Activated naive CD8-positive, alpha-beta T cell treated with anti-CD3 and anti-CD28 coated beads, Interleukin-2, amount 50 U/mL, for 16 hours (primary cell): ENCODE results near the gene CASS4.

Experiments used
- DNase-seq: peaks from one replicate; pipeline ENCODE4 v3.0.0-alpha.2; 2020; ENCODE audit warnings: low read depth, low spot score

The CASS4 gene

DNA sequence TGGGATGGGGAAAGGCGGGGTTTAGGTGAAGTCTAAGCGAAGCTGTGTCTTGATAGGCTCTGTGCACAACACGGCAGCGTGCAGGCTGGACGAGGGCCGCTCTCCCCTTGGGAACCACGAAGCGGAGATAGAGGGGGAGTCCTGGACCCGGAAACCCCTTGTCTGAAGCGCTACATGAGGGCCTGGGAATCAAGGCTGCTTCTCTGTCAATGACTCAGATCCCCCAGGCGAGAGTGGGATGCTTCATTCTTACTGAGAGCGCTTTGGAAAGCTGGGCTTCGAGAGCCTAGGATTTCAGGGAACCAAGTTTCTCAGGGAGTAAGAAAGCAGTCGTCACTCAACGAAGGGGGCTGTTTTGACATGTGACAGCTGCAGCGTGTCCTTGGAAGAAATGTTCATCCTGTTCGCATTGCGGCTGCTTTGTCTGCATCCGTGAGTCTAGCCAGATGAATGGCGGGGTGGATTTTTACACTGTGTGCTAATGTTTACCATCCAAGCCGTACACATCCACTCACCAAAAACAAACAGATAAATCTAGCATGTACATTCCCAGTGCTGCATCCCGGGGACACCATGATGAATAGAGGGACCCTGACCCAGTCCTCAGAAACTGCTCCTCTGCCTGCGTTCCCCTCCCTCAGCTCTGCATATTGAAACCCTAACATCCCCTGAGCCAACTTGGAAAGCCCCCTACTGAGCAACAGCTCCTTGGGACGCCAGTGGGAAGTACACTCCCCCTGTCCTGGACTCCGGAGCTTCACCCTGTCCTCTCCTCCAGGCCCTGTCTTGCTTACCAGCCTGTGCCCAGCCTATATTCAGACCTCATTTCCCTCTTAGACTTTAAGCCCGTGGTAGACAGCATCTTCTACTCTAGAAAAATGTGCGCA, 31.8 kb downstream of the CASS4 start:
- DNase-seq, result no peak

GRCh38 chr20:56445130-56445529, 33.1 kb downstream of the CASS4 start:
- no peak for DNase-seq

DNA sequence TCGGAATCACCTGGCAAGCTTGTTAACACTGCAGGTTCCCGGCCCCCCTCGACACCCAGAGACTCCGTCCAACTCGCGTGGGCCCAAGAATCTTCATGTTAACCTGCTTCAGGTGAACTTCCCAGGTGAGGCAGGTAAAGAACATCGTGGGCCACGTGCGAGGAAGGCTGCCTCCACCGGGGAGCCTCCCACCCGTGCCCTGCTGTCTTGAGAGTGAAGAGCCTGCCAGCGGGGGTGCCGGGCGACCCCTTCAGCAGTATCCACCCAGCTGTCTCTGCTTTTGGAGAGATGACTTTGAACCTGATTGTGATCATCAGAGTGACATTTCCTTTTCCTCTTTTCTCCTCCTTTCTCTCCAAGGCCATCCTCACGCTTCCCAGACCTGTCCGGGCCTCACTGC, 33.5 kb downstream of the CASS4 start:
- DNase-seq, result no peak

DNA sequence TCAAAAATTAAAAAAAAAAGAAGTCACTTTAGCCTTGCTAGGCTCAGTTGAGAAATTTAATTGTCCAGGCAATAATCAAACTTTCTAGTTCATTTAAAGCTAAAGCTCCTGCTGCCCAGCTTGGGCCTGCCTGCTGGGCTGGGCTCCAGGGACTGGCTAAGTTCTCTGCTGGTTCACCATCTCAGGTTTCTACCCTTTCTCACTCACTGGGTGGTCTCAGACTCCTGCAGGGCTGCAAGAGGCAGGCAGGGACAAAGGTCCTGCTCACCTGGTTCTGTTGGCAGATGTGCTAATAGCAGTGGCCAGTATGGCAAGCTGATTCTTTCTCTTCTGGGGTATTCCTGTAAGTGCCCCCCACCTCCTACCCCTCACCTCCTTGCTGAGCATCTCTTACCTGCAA, 35.2 kb downstream of the CASS4 start:
- no peak for DNase-seq

DNA sequence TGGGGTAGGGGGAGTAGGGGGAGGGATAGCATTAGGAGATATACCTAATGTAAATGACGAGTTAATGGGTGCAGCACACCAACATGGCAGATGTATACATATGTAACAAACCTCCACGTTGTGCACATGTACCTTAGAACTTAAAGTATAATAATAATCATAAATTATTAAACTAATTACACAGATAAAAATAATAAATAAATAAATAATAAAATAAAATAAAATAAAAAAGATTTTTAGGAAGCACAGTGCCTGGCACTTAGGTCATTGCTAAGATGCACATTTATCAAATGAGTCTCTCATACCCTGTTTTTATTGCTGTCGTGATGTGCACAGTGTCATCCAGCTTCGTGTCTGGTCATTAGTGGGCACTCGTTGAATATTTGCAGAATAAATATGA, 37.4 kb downstream of the CASS4 start:
- no peak for DNase-seq

DNA sequence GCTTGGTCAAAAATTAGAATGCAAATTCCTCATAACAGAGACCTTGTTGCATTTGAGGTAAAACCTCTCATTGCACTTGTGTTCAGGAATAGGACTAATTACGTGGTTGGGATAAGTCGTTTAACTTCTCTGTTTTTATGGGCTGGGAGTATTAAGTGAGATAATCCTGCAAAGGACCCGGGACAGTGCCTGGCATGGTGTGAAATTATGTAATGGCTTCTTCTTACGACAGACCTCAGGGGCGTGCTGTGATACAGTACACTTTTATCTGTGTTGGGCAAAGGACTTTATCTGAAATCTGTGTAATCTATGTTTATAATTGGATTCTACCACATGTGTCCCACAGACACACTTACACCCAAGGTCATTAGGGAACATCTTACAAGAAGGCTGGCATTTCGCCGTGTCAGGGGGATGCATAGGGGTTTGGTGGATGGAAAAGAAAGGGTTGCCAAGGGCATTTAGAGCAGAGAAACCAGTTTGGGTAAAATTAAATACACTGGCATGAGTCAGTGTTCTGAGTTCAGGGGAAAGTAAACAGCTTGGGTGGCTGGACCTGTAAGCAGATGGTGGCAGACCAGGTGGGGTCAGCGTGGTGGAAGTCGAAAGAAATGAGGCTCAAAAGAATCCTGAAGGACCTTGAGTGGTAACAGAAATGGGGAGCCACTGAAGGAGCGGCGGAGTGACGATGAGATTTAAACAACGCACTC, 39.2 kb downstream of the CASS4 start:
- no peak for DNase-seq

GRCh38 chr20:56453352-56453751, 41.3 kb downstream of the CASS4 start:
- no peak for DNase-seq

- DNase-seq, result no peak
Measured at GRCh38 chr20:56454754-56455153, 42.7 kb downstream of the CASS4 start.

DNA sequence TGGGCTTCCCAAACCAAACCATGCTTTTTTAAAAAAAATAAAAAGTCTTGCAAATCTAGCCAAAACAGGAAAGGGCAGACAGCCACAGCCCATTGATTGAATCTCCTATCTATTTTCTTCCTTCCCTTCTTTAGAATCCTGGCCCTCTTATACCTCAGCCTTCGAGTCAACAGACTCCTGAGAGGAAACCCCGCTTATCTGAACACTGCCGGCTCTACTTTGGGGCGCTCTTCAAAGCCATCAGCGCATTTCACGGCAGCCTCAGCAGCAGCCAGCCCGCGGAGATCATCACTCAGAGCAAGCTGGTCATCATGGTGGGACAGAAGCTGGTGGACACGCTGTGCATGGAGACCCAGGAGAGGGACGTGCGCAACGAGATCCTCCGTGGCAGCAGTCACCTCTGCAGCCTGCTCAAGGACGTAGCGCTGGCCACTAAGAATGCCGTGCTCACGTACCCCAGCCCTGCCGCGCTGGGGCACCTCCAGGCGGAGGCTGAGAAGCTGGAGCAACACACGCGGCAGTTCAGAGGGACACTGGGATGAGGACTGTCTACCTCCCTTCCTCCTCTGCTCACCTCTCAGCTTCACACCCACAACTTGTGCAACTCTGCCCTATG, 46.3 kb downstream of the CASS4 start:
- DNase-seq, result no peak

- no peak for DNase-seq
Measured at GRCh38 chr20:56460459-56460858, 48.4 kb downstream of the CASS4 start.

GRCh38 chr20:56461576-56461975, 49.5 kb downstream of the CASS4 start:
- DNase-seq, result no peak

- no peak for DNase-seq
Measured at GRCh38 chr20:56463428-56463827, 51.4 kb downstream of the CASS4 start.

GRCh38 chr20:56465997-56466396, 53.9 kb downstream of the CASS4 start:
- no peak for DNase-seq

- no peak for DNase-seq
Measured at GRCh38 chr20:56467968-56468315, 55.9 kb downstream of the CASS4 start.

DNA sequence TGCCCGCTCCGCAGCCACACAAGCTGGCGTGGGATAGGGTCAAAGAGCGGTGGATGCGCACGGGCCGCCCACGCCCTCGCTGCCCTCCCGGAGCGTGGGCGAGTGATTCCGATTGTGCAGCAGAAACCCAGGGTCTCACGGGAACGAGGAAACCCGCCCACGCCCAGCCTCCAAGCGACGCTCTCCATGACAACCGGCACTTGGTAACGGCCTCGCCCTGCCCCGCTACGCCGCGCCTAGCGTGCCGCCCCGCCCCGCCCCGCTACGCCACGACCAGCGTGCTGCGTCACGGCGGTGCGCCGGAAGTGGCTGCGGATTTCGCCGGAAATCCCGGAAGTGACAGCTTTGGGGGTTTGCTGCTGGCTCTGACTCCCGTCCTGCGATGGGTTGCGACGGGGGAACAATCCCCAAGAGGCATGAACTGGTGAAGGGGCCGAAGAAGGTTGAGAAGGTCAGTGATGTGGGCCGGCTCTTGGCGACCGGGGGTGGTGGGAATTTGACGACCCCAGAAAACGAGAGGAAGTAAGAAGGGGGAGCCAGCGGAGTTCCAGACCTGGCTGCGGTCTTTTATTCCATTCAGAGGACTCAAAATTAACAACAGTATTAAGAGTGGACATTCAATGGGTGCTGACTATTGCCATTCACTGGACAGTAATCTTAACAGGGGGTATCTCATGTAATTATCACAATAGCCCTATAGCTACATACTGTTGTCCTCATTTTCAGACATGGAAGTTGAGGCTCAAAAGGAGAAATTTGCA, 56.4 kb downstream of the CASS4 start, which contains the start of gene RTF2:
TSS of gene RTF2 (plus strand) at position 312 of the 761 bp plus-strand sequence. CDS start at position 383, 71 bp downstream.
- DNase-seq, result peak; percentile 90

- no peak for DNase-seq
Measured at GRCh38 chr20:56469077-56469449, 57.0 kb downstream of the CASS4 start.

DNA sequence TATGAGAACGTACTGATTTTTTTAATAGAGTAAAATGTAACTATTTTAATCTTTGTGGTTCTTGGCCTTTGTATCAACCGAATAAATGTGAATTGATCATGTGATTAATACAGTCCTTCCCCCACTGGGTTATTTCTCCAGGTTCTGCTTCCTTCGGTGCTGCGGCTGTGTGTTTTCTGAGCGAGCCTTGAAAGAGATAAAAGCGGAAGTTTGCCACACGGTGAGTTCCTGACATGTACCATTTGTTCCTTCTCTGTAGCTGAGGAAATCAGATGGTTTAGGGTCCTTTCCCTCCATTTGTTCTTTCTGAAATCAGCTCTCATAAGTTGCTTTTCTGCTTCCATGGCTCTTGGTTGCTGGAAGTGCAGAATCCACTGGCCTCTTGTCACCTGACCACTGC, 71.9 kb downstream of the CASS4 start:
- DNase-seq, result no peak

GRCh38 chr20:56487216-56487615, 75.2 kb downstream of the CASS4 start:
- DNase-seq, result no peak

DNA sequence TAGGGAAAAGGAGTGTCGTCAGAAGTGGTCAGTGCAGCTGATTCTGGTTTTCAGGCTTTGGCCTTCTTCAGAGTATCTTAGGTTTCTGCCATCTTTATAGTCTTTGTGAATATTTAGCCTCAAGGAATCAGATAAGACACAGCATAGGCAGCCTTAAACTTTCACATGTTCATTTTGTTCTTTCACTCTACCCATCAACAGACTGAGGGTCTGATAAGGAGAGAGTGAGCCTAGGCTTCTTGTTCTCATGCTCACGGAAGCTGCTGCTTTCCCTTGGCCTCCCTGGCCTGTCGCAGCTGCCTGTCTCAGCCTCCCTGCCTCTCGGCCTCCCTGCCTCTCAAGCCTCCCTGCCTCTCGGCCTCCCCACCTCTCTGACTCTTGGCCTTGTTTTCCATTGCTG, 76.5 kb downstream of the CASS4 start:
- no peak for DNase-seq

DNA sequence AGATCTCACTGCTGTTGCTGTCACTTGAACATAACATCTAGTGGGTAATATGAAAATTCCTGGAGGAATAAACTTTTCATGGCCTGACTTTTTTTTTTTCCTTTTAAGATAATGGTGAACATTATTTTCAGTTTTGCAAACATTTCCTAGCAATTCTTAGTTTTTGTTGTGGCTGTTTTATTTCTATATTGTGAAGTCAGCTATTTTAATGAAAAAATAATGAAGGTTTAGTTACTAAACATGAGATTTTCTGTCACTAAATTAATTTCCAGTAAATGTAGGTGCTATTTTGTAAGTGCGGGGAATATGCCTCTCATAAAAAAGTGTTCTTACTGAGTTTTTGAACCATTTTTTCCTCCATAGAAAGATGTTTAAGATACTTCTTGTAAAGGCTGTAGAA, 89.1 kb downstream of the CASS4 start:
- DNase-seq, result no peak

GRCh38 chr20:56503916-56504315, 91.9 kb downstream of the CASS4 start:
- DNase-seq, result no peak
